Neural crest cell (in vitro differentiated cells): ENCODE results near the gene TSPAN18. TPM values are rescaled to one million over a fixed set of nuclear protein-coding genes. Genes with fewer than 3 reads are reported as not detected.

Source experiments
- DNase-seq: peaks from one replicate; pipeline ENCODE4 v3.0.0; 2021; ENCODE audit warnings: low read depth, mixed read lengths, low spot score
- H3K27ac Mint-ChIP-seq: one replicate; pipeline ENCODE4 v1.8.0; 2021; ENCODE audit warnings: mild to moderate bottlenecking, mixed read lengths; ENCODE audit not compliant: unreplicated experiment
- H3K27me3 Mint-ChIP-seq: 2 replicates; pipeline ENCODE4 v1.8.0; 2021; ENCODE audit warnings: low read depth, mild to moderate bottlenecking, mixed read lengths
- H3K36me3 Mint-ChIP-seq: 2 replicates; pipeline ENCODE4 v1.8.0; 2021; ENCODE audit warnings: low read depth, mild to moderate bottlenecking, mixed read lengths
- H3K4me1 Mint-ChIP-seq: 2 replicates; pipeline ENCODE4 v1.8.0; 2021; ENCODE audit warnings: mixed read lengths
- H3K4me3 Mint-ChIP-seq: one replicate; pipeline ENCODE4 v1.8.0; 2021; ENCODE audit warnings: mild to moderate bottlenecking, mixed read lengths
- H3K9me3 Mint-ChIP-seq: 2 replicates; pipeline ENCODE4 v1.8.0; 2021; ENCODE audit warnings: mixed read lengths
- CTCF ChIP-seq: fragments of 200-600 bp; sonication (generic); conservative IDR thresholded peaks from 2 replicates; pipeline ENCODE4 v1.5.0; 2021; ENCODE audit warnings: antibody characterized with exemption, mild to moderate bottlenecking
- total RNA-seq: library from RNA; stranded (reverse); gene quantifications from 2 replicates; pipeline ENCODE4 v1.2.1, GENCODE V29; 2021

The TSPAN18 gene
- total RNA-seq, 1 donor from 2014 or later: 125 TPM

GRCh38 chr11:44819346-44819745 lies 92.6 kb downstream of the TSPAN18 start:
- H3K27ac Mint-ChIP-seq: peak overlapping the region; percentile 94
- peaks cover 76% of the 10 kb centered on the region for H3K4me1 Mint-ChIP-seq
- peaks cover 13% of the 10 kb centered on the region for H3K36me3 Mint-ChIP-seq
- no peak for TF ChIP-seq CTCF
- peak overlapping the region; percentile 0 for H3K4me3 Mint-ChIP-seq
- no peak for DNase-seq
- H3K9me3 Mint-ChIP-seq: no peaks in the 10 kb centered on the region
- no peaks in the 10 kb centered on the region for H3K27me3 Mint-ChIP-seq

DNA sequence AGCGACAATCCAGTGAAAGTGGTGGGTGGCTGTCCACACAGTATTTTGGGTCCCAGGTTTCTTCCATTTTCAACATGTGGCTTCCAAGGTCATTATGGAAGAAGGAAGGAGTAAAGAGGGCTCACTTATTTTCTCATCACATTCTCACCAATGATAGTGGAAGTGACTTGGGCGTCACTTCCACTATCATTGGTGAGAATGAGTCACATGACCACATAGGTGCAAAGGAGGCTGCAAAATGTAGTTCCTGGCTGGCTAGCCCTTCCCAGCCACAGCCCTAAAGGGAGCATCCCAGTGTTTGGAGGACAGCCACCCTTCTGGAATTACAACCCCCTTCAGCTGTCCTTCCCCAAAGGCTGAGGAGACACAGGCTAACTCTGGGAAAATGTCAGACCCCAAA lies 95.6 kb downstream of the TSPAN18 start:
- H3K4me1 Mint-ChIP-seq: peaks cover 84% of the 10 kb centered on the region
- no peak overlapping the region for H3K4me3 Mint-ChIP-seq
- peaks cover 8% of the 10 kb centered on the region for H3K36me3 Mint-ChIP-seq
- TF ChIP-seq CTCF: no peak
- H3K27me3 Mint-ChIP-seq: no peaks in the 10 kb centered on the region
- no peak for DNase-seq
- no peak overlapping the region for H3K27ac Mint-ChIP-seq
- H3K9me3 Mint-ChIP-seq: no peaks in the 10 kb centered on the region

DNA sequence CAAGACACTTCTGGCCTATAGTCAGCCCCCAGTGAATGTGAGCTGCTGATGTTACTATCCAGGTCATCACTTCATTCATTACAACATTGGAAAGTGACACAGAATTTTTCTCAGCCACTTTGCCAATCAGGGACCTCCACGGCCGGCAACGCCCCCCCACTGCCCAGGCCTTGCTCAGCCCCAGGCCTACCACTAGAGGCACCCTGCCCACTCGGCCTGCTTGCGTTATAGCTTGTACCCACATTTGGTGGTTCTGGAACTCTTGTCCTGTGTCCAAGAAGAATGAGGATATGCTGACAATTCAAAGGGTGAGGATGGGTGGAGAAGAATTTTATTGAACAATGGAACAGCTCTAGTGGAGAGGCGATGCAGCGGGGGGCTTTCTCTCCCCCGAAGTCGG lies 96.2 kb downstream of the TSPAN18 start:
- peaks cover 84% of the 10 kb centered on the region for H3K4me1 Mint-ChIP-seq
- no peak for DNase-seq
- H3K27ac Mint-ChIP-seq: peak overlapping the region; percentile 89
- H3K36me3 Mint-ChIP-seq: peaks cover 6% of the 10 kb centered on the region
- H3K27me3 Mint-ChIP-seq: no peaks in the 10 kb centered on the region
- no peaks in the 10 kb centered on the region for H3K9me3 Mint-ChIP-seq
- peak overlapping the region; percentile 79 for H3K4me3 Mint-ChIP-seq
- peak; percentile 44 for TF ChIP-seq CTCF

DNA sequence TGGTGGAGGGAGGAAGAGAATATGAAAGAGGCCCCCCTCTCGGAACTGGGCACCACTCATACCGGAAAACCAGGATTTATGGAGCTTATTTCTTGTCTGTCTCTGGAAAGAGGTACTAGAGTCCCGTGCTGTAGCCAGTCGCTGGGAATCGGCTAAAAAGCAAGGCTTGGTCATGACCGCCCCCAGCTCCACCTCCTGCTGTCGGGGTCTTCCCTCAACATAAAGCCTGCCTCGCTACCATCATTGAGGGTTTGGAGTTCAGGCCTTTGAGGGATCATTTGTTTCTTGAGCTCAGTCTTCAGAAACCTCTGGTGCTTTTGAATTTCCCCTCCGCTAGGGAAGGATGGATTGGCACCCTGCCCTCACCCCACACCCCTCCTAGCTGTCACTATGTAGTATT lies 97.1 kb downstream of the TSPAN18 start:
- peak; percentile 22 for DNase-seq
- peak overlapping the region; percentile 79 for H3K4me3 Mint-ChIP-seq
- no peaks in the 10 kb centered on the region for H3K9me3 Mint-ChIP-seq
- H3K4me1 Mint-ChIP-seq: peaks cover 86% of the 10 kb centered on the region
- peaks cover 6% of the 10 kb centered on the region for H3K36me3 Mint-ChIP-seq
- no peak for TF ChIP-seq CTCF
- no peaks in the 10 kb centered on the region for H3K27me3 Mint-ChIP-seq
- peak overlapping the region; percentile 89 for H3K27ac Mint-ChIP-seq

DNA sequence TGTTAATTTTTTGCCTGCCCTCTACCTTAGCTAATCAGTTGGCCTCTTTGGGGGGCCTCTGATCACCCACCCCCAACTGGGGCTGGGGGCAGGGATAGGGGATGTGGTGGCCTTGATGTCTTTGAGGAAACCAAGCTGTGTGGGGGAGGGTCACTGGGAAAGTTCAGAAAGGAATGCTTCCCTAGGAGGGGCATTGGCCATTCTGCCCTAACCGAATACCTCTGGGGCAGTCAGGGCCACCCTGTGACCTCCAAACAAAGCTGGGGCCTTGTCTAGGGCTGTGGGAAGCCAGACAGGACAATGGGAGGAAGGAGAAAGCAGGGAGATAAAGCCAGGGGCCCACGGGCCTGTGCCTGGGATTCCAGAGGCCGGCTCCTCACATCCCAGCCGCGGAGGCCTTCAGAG lies 97.5 kb downstream of the TSPAN18 start:
- peak; percentile 56 for DNase-seq
- peaks cover 86% of the 10 kb centered on the region for H3K4me1 Mint-ChIP-seq

More for the DNA sequence above, 97.5 kb downstream of the TSPAN18 start:
- H3K4me3 Mint-ChIP-seq: peak overlapping the region; percentile 79
- H3K27me3 Mint-ChIP-seq: no peaks in the 10 kb centered on the region
- H3K36me3 Mint-ChIP-seq: peaks cover 4% of the 10 kb centered on the region
- TF ChIP-seq CTCF: no peak
- H3K9me3 Mint-ChIP-seq: no peaks in the 10 kb centered on the region
- H3K27ac Mint-ChIP-seq: peak overlapping the region; percentile 89
